ENCODE data around the gene KAT2A.

DNA sequence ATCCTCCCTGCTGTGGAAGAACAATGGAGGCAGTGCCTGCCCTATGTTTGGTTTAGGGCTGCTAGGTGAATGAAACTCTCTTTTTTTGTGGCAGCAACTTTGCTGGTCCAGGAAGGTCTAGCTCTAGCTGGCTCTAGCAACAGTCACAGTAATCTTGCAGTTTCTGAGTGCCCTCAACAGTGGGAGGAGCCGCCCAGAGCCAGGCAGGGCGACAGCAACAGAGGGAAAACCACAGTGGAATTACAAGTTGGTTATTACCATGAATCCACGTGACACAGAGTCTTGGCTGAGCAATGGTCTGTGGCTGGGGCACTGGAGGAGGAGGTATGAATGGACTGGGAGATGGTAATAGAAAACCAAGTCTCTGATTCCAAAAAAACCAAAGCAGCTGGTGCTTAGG is 11.8 kb upstream of the KAT2A start:
- TF ChIP-seq CTCF (conservative IDR thresholded peaks at IDR 0.05 in 1 of 2, IDR thresholded peaks at IDR 0.05 in 1 of 2; ENCODE audit: extremely low read depth in 1 of 2, insufficient read depth in 1 of 2, low read depth in 1 of 2, low read length in 2 of 2), result no peak
- TF ChIP-seq EZH2 (IDR thresholded peaks at IDR 0.05; ENCODE audit: borderline replicate concordance, low read length), result no peak
